Ammon's horn (tissue), 1 donor: ENCODE results near the gene CCL23.
"Not testable (repeated sequence)": the region's sequence is repeated elsewhere in the genome, so short reads cannot be mapped to it uniquely, and the experiment has no call there.

ENCODE experiments used
- DNase-seq: peaks from one replicate; pipeline ENCODE4 v3.0.0-alpha.2; 2016; ENCODE audit warnings: low spot score

CCL23 gene

GRCh38 chr17:36004594-36005108 lies 13.1 kb downstream of the CCL23 start:
- DNase-seq = no peak

DNA sequence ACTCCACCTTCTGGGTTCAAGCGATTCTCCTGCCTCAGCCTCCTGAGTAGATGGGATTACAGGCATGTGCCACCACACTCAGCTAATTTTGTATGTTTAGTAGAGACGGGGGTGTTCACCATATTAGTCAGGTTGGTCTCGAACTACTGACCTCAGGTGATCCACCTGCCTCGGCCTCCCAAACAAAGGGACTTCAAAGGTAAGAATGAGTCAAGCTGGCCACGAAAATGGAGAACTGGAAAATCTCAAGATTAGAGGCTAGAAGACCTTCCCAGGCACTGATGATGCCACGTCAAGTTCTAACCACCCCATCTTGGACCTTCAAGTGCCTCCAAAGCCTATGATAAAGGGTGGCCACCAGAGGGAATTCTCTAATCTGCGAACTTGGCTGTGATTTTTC lies 15.1 kb downstream of the CCL23 start:
- DNase-seq = no peak

DNA sequence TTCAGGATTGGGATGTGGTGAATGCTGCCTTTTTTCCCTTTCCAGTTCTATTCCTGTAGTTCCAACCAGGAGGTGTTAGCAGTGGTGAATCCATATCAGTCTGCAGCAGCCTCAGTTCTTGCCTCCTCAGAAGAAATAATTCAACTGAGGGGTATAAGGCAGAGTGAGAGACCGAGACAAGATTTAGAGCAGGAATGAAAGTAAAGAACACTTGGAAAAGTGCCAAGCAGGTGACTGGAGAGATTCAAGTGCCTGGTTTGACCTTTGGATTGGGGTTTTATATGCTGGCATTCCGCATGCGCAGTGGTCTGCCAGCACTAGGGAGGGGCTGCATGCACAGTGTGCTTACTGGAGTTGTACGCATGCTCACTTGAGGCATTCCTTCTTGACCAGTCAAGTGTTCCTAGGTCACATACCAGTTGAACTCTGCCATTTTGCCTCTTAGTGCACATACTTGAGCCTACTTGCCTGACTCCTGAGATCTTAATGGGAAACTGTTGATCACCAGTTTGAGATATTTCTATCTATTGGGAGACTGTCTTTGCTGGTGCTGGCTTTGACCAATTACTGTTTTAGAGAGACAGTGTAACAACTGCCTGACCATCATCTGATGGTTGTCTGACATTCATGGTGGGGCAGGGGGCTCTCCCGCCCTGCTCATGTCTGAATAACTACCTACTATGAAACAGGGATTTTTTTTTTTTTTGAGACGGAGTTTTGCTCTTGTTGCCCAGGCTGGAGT lies 15.7 kb downstream of the CCL23 start:
- DNase-seq = no peak

DNA sequence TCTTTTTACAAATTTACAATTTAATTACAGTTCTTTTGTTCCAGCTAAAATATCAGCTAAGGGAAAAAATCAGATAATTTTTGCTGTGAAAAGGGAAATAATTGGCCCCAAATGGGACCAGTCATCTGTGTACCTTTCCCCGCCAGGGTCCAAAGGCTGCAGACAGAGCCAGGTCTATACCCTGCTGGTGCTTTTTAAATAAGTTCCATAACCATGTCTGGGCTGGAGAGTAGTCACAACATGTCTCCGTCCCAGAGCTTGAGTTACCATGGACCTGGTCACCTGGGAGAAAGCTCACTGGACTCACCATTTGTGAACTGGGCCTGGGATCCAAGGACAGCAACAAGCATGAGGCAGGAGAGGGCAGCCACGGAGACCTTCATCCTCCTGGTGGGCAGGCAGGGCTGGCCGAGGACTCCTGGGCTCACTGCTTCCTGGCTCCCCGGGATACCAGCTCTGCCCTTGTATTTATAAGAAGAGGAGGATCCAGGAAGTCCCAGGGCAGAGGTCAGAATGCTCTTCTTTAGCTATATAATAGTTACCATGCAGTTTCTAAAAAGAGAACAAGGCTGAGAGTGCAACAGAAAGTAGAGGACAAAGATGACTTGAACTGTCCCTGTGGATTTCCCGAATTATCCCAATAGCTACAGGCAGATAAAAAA lies 16.5 kb downstream of the CCL23 start, which contains the start of gene CCL15:
CCL15 (minus strand) TSS at position 444 of the 662 bp plus-strand sequence; CDS start at position 383, 61 bp downstream.
- no peak for DNase-seq

DNA sequence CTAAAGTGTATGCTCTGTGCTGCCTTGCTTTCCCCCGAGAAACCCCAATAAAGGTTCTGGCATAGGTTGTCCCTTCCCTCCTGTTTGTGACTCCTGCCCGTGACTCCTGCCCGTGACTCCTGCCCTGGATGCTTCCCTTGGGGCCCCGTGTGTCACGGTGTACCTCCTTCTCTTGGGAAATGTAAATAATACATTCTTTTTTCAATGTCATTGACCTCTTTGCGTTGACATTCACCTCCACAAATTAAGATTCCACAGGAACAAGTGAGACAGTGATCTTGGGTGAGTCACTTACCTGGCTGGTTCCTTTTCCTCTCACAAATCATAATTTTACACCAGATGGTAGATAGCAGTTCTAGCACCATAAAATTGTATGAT lies 17.1 kb downstream of the CCL23 start:
- DNase-seq = no peak

DNA sequence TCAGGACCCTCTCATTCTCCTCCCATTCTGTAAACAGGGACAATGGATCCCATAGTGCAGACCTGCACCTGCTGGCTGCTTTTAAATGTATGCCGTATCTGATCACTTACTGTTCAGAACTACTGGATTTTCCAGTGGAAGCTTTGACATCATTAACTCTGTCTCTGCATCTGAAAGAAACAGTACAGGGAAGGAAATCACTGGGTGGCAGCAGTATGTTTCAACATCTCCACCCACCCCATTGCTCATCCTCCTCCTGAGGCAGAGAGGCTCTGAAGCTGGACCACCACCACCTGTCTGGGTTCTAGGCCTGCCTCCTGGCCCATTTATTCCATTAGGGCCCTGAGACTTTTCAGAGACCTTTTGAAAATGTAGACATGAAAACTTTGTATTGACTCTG lies 19.0 kb downstream of the CCL23 start:
- no peak for DNase-seq

- no peak for DNase-seq
These were observed 19.7 kb downstream of the CCL23 start for GRCh38 chr17:35998018-35998545.

DNA sequence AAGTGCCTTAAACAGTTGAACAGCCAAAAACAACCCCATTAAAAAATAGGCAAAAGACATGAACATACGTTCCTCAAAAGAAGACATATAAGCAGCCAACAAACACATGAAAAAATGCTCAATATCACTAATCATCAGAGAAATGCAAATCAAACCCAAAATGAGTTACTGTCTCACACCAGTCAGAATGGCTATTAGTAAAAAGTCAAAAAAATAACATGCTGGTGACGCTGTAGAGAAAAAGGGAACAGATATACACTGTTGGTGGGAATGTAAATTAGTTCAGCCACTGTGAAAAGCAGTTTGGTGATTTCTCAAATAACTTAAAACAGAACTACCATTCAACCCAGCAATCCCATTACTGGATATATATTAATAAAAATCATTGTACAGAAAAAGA lies 22.4 kb downstream of the CCL23 start:
- DNase-seq = not testable (repeated sequence)

GRCh38 chr17:35991075-35991474 lies 26.7 kb downstream of the CCL23 start:
- no peak for DNase-seq

DNA sequence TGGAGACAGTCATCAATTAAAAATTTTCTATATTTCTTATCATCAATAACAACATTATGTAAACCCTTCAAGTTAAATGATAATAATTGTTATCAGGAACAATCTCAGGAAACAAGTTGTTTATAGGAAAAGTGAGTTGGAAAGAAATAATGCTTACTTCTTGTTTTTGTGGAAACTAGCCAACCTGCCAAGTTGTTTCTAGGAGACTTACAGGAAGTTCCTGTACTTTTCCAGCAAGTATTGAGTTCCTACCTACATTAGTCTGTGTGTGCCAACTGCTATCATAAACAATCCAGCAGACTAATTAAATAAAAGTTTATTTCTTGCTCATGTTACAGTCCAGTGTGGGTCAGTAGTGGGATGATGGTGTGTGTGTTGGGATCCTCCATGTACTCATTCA lies 29.6 kb downstream of the CCL23 start:
- no peak for DNase-seq

DNA sequence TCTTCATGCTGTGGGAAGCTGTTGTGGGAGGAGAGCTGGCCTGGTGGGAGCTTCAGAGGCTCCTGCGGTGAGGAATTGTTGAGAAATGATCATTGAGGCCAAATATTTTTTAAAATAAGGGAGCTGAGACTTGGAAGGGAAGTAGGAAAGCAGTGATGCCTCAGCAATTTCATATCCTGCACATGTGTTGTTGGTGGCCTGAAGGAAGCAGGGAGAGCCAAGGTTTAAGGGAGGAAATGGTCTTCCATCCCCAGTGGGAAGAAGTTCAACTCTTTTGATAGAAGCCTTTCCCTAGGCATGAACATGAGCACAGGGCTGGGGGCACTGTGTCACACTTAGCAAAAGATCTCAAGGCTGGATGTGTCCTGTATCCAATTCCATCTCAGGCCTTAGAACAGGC lies 31.1 kb downstream of the CCL23 start, which contains the start of gene CCL14:
CCL14 (minus strand) TSS at position 87 of the 400 bp plus-strand sequence; CDS start at position 7, 80 bp downstream.
- no peak for DNase-seq

GRCh38 chr17:35984140-35984539 lies 33.6 kb downstream of the CCL23 start:
- no peak for DNase-seq

GRCh38 chr17:35982409-35983191 lies 35.2 kb downstream of the CCL23 start:
- DNase-seq = no peak

DNA sequence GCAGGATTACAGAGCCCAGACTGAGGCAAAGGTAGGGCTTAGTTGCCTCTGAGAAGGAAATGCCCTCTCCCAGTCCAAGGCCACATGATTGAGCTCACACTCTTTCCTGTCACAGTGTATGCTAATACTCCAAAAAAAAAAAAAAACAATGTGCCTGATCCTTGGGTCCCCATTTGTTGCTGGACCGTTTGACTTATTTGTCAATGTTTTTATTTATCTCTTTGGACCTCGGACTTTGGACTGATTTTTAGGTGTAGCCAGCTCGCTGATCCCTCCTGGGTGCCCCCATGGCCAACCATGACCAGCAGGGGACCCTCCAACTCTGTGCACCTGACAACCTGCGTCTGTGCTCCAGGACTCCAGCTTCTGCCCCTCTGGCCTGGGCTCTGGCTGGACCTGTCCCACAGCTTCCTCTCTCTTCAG lies 35.9 kb downstream of the CCL23 start:
- DNase-seq = no peak

DNA sequence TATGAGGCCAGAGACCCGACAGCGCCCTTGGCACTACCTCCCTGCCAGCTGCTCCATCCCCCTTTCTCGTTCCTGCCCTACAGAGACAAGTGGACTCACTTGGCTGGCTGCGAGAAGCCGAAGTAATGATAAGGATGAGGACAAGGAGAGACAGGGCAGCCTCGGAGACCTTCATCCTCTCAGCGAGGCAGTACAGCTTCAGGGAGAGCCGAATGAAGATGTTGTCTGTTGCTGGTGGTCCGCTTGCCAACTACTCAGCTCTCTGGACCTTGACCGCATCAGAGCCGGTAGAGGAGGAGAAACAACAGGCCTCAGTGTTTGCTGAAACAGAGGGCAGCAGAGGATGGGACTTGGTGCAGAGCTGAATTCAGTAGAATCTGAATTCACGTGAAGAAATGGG lies 36.5 kb downstream of the CCL23 start, which contains the start of gene CCL16:
CCL16 (minus strand) TSS at position 252 of the 400 bp plus-strand sequence; CDS start at position 175, 77 bp downstream.
- no peak for DNase-seq

GRCh38 chr17:35978346-35978745 lies 39.4 kb downstream of the CCL23 start:
- DNase-seq = no peak

GRCh38 chr17:35977509-35977908 lies 40.3 kb downstream of the CCL23 start:
- no peak for DNase-seq

- DNase-seq = no peak
These were observed 44.2 kb downstream of the CCL23 start for GRCh38 chr17:35973333-35974260.

GRCh38 chr17:35972945-35973332 lies 44.8 kb downstream of the CCL23 start:
- no peak for DNase-seq

DNA sequence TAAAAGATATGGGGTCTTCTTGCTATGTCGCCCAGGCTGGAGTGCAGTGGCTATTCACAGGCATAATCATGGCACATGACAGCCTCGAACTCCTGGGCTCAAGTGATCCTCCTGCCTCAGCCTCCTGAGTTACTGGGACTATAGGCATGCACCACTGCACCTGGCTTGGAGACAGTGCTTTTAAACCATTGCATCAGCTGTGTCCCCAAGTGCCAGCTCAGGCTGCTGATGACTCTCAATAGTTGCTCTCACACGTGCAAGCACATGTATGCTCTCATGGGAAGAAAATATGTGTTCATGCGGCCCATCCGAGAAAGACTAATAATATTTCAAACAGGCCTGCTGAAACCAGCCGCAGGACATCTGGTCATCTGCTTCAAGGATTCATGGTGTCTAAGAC lies 45.2 kb downstream of the CCL23 start:
- no peak for DNase-seq

- DNase-seq = no peak
These were observed 45.7 kb downstream of the CCL23 start for GRCh38 chr17:35972066-35972465.
